SU-DHL-6 (cell line): ENCODE data around the gene PNPLA3.

ENCODE experiments used
- CTCF ChIP-seq: fragments of 200-600 bp; sonication (generic); IDR thresholded peaks from one replicate; pipeline ENCODE4 v1.5.1; 2017; ENCODE audit warnings: antibody characterized with exemption, mild to moderate bottlenecking, low read length, moderate library complexity; ENCODE audit not compliant: insufficient read depth, poor library complexity, severe bottlenecking
- EZH2phosphoT487 ChIP-seq: fragments of 200-600 bp; sonication (generic), shearing (Covaris generic); conservative IDR thresholded peaks from 2 replicates; pipeline ENCODE4 v1.6.1; 2018; ENCODE audit warnings: mild to moderate bottlenecking, antibody characterized with exemption, low read length, moderate library complexity, mixed read lengths

DNA sequence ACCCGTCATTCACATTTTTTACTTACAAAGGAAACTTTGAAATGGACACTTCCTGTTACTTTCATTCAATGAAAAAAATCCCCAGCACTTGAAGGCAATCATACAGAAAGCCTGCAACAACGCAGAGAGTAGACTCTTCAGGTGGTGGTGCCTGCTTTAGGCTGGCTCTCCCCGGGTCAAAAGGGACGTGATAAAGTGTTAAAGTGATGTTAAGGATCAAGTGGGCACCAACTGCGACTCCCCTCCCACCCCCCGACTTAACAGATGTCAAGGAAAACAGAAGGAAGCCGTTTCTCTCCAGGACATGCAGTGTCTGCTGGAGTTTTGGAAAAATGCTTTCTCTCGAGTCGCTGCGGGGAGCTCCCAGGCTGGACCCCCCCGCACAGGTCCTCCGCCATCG lies 414 bp upstream of the PNPLA3 start:
- no peak for TF ChIP-seq CTCF
- no peak for TF ChIP-seq EZH2phosphoT487
